Esophagus squamous epithelium (tissue), 4 donors: ENCODE results near the gene DNAJB7.

ENCODE experiments used
- POLR2A ChIP-seq, 4 donors: fragments of 450-650 bp; IDR thresholded peaks; one replicate each; pipeline ENCODE4 v1.6.1; 2017; ENCODE audit warnings: antibody characterized with exemption in 4 of 4, mild to moderate bottlenecking in 4 of 4, moderate library complexity in 3 of 4
- TF ChIP-seq, protein P1 (sequence below), 6 experiments: fragments of 450-650 bp in 4 of 6; fragments of 200-600 bp in 2 of 6; sonication (generic) in 2 of 6; IDR thresholded peaks; one replicate each; pipeline ENCODE4 v1.5.1; 2016 to 2019; ENCODE audit warnings: antibody characterized with exemption in 6 of 6, mild to moderate bottlenecking in 4 of 6, moderate library complexity in 4 of 6

DNA sequence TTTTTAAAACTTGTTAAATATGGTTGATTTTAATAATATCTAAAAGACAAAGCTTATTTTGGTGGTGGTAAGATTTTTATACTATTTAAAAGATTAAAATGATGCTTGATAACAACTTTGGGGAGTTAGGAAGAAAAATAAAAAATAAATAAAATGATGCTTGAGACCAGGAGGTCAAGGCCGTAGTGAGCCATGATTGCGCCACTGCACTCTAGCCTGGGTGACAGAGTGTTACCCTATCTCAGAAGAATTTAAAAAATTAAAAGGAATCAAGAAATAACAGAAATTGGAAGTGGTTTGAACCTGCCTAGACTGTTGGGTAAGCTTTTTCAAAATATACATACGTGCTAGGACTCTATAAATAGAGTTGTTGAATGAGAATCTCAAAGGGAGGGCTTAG is 12.1 kb upstream of the DNAJB7 start:
- TF ChIP-seq, protein P1, sequence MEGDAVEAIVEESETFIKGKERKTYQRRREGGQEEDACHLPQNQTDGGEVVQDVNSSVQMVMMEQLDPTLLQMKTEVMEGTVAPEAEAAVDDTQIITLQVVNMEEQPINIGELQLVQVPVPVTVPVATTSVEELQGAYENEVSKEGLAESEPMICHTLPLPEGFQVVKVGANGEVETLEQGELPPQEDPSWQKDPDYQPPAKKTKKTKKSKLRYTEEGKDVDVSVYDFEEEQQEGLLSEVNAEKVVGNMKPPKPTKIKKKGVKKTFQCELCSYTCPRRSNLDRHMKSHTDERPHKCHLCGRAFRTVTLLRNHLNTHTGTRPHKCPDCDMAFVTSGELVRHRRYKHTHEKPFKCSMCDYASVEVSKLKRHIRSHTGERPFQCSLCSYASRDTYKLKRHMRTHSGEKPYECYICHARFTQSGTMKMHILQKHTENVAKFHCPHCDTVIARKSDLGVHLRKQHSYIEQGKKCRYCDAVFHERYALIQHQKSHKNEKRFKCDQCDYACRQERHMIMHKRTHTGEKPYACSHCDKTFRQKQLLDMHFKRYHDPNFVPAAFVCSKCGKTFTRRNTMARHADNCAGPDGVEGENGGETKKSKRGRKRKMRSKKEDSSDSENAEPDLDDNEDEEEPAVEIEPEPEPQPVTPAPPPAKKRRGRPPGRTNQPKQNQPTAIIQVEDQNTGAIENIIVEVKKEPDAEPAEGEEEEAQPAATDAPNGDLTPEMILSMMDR (IDR thresholded peaks at IDR 0.05), result no peak
- TF ChIP-seq POLR2A (IDR thresholded peaks at IDR 0.05), result no peak
